ENCODE results near the gene MSI1. TPM values are rescaled to one million over a fixed set of nuclear protein-coding genes. Genes with fewer than 3 reads are reported as not detected.
A peak's percentile ranks its signal among the peaks of the same experiment; 100 is the strongest.

The MSI1 gene
- total RNA-seq, 1 donor from 2014 or later = 229 TPM

DNA sequence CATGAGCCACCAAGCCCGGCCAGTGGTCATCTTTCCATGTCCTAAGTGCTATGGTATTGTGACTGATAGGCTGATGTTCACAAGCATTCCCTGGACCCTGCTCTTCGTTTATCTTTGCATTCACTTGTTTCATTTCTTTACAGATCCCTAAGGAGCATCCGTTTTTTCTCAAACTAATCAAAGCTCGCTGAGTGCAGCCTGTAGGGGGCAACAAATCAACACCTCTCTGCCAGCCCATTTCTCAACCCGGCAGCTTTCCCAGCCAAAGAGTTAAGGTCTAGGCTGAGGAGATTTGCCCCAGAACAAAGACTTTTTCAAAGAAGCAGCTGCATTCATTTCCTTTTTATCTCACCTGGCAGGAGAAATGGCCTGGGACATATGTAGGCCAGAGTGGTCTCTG lies 54.7 kb downstream of the MSI1 start:
- Mint-ChIP-seq H3K36me3 (ENCODE audit: low read depth) (no peaks in the 10 kb centered on the region), H3K4me3 (no peak overlapping the region)
- DNase-seq (ENCODE audit: low read depth, low spot score) = no peak

DNA sequence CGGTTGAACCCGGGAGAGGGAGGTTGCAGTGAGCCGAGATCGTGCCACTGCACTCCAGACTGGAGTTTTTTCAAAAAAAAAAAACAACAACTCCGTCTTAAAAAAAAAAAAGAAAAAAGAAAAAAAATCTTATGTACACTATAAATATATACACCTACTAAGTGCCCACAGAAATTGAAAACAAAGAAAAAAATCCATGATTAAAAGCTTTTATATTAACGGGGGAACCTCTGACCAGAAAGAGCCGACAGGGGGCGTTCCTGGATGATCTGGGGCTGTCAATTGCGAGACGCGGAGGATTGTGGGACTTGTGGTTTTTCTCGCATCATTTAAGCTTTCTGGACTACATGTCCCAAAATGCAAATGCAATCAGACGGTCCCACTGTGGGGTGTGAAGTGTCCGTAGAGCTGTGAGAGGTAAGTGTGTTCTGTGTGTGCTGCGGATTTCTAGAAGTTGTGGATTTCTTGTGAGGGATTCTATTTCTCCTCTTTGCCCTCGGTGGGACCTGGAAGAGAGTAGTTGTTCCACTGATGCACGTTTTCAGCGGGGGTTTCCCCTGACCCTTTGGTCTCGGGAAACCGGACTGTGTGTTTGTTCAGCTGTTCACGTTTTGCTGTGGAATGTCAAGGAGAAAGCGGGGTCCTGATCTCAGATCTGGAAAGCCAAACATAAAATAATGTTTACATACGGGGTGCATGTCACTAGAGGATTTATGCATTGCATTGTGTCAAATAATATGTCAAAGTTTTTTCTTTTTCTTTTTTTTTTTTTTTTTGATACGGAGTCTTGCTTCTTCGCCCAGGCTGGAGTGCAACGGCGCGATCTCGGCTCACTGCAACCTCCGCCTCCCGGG lies 66.8 kb downstream of the MSI1 start, which contains the start of gene SIRT4:
Gene SIRT4 (plus strand): TSS at position 360 of the 854 bp plus-strand sequence. CDS start 1,241 bp downstream, outside the sequence.
- peak; percentile 88 for DNase-seq (ENCODE audit: low read depth, low spot score)
- H3K4me3 Mint-ChIP-seq = peak within 1 kb of the TSS; percentile 91
- H3K4me1 Mint-ChIP-seq = peaks cover 6% of the 10 kb centered on the region
- peak within 1 kb of the TSS; percentile 89 for H3K27ac Mint-ChIP-seq (ENCODE audit: unreplicated experiment)
- H3K36me3 Mint-ChIP-seq (ENCODE audit: low read depth) = no peaks in the 10 kb centered on the region
- TF ChIP-seq, protein P1, sequence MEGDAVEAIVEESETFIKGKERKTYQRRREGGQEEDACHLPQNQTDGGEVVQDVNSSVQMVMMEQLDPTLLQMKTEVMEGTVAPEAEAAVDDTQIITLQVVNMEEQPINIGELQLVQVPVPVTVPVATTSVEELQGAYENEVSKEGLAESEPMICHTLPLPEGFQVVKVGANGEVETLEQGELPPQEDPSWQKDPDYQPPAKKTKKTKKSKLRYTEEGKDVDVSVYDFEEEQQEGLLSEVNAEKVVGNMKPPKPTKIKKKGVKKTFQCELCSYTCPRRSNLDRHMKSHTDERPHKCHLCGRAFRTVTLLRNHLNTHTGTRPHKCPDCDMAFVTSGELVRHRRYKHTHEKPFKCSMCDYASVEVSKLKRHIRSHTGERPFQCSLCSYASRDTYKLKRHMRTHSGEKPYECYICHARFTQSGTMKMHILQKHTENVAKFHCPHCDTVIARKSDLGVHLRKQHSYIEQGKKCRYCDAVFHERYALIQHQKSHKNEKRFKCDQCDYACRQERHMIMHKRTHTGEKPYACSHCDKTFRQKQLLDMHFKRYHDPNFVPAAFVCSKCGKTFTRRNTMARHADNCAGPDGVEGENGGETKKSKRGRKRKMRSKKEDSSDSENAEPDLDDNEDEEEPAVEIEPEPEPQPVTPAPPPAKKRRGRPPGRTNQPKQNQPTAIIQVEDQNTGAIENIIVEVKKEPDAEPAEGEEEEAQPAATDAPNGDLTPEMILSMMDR (conservative IDR thresholded peaks at IDR 0.05) = peak; percentile 90
- no peaks in the 10 kb centered on the region for H3K9me3 Mint-ChIP-seq
- H3K27me3 Mint-ChIP-seq (ENCODE audit: low read depth) = no peaks in the 10 kb centered on the region

More for the DNA sequence above, 54.7 kb downstream of the MSI1 start:
- Mint-ChIP-seq H3K27me3 (ENCODE audit: low read depth) (peaks cover 2% of the 10 kb centered on the region), H3K27ac (ENCODE audit: unreplicated experiment) (no peak overlapping the region), H3K4me1 (peaks cover 14% of the 10 kb centered on the region), H3K9me3 (no peaks in the 10 kb centered on the region)
- TF ChIP-seq, protein P1 (conservative IDR thresholded peaks at IDR 0.05) = peak; percentile 36

DNA sequence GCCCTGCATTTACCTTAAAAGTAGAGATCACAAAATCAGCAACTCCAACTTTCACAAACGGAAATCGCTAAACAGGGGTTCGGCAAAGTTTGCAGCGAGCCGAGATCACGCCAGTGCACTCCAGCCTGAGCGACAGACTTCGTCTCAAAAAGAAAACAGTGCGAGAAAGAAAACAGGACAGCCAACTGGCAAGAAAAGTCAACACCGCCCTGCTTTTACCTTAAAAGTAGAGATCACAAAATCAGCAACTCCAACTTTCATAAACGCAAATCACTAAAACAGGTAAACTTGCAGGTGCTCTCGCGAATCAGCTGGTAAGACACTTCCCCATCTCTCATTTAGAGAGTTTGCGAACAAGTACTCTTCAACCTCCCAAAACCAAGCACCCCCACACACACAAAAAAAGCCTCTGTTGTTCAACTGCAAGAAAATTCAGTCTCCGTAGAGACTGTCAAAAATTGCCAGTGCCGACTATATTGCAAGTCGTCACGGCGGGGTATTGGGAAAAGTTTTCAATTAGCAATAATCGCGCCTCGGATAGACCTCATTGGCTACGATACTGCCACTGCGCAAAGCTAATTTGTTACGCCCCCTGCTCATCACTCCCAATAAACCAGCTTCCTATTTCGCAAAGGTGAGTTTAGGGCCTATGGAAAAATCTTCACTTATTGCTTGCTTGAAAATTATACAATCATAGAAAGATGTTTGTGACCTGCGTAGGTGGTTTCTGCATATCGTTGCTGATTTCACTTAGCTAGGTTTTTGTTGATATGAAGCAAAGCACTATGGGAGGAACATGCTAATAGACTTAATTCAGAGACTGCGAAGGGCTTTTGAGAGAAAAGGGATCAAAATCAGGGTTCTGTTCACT lies 76.1 kb downstream of the MSI1 start, which contains the start of gene RNU4-1:
Gene RNU4-1 (minus strand): TSS at position 577 of the 871 bp plus-strand sequence.
- DNase-seq (ENCODE audit: low read depth, low spot score) = peak; percentile 70
- H3K27ac Mint-ChIP-seq (ENCODE audit: unreplicated experiment) = no peak within 1 kb of the TSS
- TF ChIP-seq, protein P1 (conservative IDR thresholded peaks at IDR 0.05) = no peak
- no peak within 1 kb of the TSS for H3K4me3 Mint-ChIP-seq
- H3K9me3 Mint-ChIP-seq = no peaks in the 10 kb centered on the region
- peaks cover 16% of the 10 kb centered on the region for H3K4me1 Mint-ChIP-seq
- H3K36me3 Mint-ChIP-seq (ENCODE audit: low read depth) = no peaks in the 10 kb centered on the region
- H3K27me3 Mint-ChIP-seq (ENCODE audit: low read depth) = no peaks in the 10 kb centered on the region

DNA sequence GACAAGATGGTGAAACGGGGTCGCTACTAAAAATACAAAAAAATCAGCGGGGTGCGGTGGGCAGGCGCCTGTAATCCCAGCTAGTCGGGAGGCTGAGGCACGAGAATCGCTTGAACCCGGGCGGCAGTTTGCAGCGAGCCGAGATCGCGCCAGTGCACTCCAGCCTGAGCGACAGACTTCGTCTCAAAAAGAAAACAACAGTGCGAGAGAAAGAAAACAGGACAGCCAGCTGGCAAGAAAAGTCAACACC lies 76.6 kb downstream of the MSI1 start:
- no peaks in the 10 kb centered on the region for H3K27me3 Mint-ChIP-seq (ENCODE audit: low read depth)
- DNase-seq (ENCODE audit: low read depth, low spot score) = no peak
- TF ChIP-seq, protein P1 (conservative IDR thresholded peaks at IDR 0.05) = no peak
- H3K9me3 Mint-ChIP-seq = no peaks in the 10 kb centered on the region
- H3K36me3 Mint-ChIP-seq (ENCODE audit: low read depth) = no peaks in the 10 kb centered on the region
- no peak overlapping the region for H3K4me3 Mint-ChIP-seq
- H3K4me1 Mint-ChIP-seq = peaks cover 16% of the 10 kb centered on the region
- H3K27ac Mint-ChIP-seq (ENCODE audit: unreplicated experiment) = no peak overlapping the region

Other genes starting within 250 kb of the MSI1 start
- 108 and 114 TPM in 2 replicates for gene GCN1, start 174.4 kb downstream of the MSI1 start, total RNA-seq
- gene RPLP0, start 168.1 kb downstream of the MSI1 start, total RNA-seq = 2,997 and 3,023 TPM in 2 replicates
- gene PXN, start 103.4 kb downstream of the MSI1 start, total RNA-seq = 54.5 and 61.5 TPM in 2 replicates
- gene RNU4-2, start 77.3 kb downstream of the MSI1 start, total RNA-seq = 5,010 and 5,494 TPM in 2 replicates
- 4,497 and 4,941 TPM in 2 replicates for gene RNU4-1, start 75.9 kb downstream of the MSI1 start, total RNA-seq
- gene SIRT4, start 66.8 kb downstream of the MSI1 start, total RNA-seq = 1.7 TPM in 2 replicates
- gene PLA2G1B, start 41.4 kb downstream of the MSI1 start, total RNA-seq = not detected in 2 replicates
- 315 and 320 TPM in 2 replicates for gene COX6A1, start 68.9 kb upstream of the MSI1 start, total RNA-seq
- 38.0 and 38.1 TPM in 2 replicates for gene TRIAP1, start 77.2 kb upstream of the MSI1 start, total RNA-seq
- gene GATC, start 77.3 kb upstream of the MSI1 start, total RNA-seq = 32.0 and 33.8 TPM in 2 replicates
- 350 and 361 TPM in 2 replicates for gene SRSF9, start 100.6 kb upstream of the MSI1 start, total RNA-seq
- gene DYNLL1, start 126.9 kb upstream of the MSI1 start, total RNA-seq = 375 and 382 TPM in 2 replicates
- gene COQ5, start 160.0 kb upstream of the MSI1 start, total RNA-seq = 38.5 and 39.0 TPM in 2 replicates
- 134 and 149 TPM in 2 replicates for gene RNF10, start 165.2 kb upstream of the MSI1 start, total RNA-seq
- 49.7 and 55.8 TPM in 2 replicates for gene POP5, start 212.2 kb upstream of the MSI1 start, total RNA-seq

Measured in neural crest cell (in vitro differentiated cells).